Measurements from ENCODE around the gene AKAP7. TPM values are rescaled to one million over a fixed set of nuclear protein-coding genes. Genes with fewer than 3 reads are reported as not detected.

AKAP7 gene
- polyA plus RNA-seq, 1 of the 3 experiments (the other 2 are of a cell fraction): 0.58 TPM

DNA sequence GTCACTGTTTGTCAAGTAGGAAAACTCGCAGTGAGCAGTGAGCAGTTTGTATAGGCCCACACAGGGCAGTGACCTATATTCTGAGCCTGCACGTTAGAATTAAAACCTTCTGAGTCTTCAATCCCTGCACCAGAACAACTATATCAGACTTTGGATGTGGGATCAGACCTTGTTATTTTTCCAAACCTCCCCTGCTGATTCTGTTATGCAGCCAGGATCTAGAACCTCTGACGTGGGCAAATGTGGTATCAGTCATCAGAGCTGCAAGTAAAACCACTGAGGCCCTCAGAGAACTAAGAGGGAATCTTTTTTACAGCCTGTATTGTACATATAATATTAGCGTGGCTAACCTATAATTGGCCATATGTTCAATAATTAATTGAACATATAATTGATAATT lies 32.0 kb upstream of the AKAP7 start:
- ChIA-PET CTCF (no interaction called here), POLR2A (no interaction called here)
- Histone ChIP-seq H4K20me1 (ENCODE audit: insufficient read depth) (no peaks in the 10 kb centered on the region), H3K79me2 (ENCODE audit: insufficient read depth) (no peaks in the 10 kb centered on the region), H3K9me2 (no peaks in the 10 kb centered on the region), H3K27me3 (ENCODE audit: insufficient read depth) (no peaks in the 10 kb centered on the region; the same call in 1 of the 2 replicates), H3F3A (replicated peaks; ENCODE audit: insufficient read depth) (no peaks in the 10 kb centered on the region), H3K9me3 (no peaks in the 10 kb centered on the region), H3K4me1 (ENCODE audit: control insufficient read depth in 1 of 2, insufficient read depth in 2 of 2, low read depth in 1 of 2, low read length in 1 of 2) (peaks cover 0 to 11% of the 10 kb centered on the region in 2 experiments; a peak in 1 of 4 replicates), H3K36me3 (replicated peaks in 1 of 2; ENCODE audit: control insufficient read depth in 1 of 2, insufficient read depth in 2 of 2, low read length in 1 of 2) (no peaks in the 10 kb centered on the region), H3K27ac (ENCODE audit: low read depth in 2 of 2, low read length in 1 of 2) (no peak overlapping the region), H3K4me2 (no peak overlapping the region), H2AFZ (ENCODE audit: low read depth) (no peak overlapping the region), H3K4me3 (ENCODE audit: low read depth in 2 of 2, low read length in 1 of 2) (no peak overlapping the region), H3K9ac (no peak overlapping the region)
- no peak for TF ChIP-seq GATA2 (CRISPR knock-in tag; IDR thresholded peaks at IDR 0.05)
- TF ChIP-seq PBX3 (IDR thresholded peaks at IDR 0.05): no peak
- no peak for TF ChIP-seq RXRA (IDR thresholded peaks at IDR 0.05; ENCODE audit: borderline replicate concordance, low read depth)
- no peak for TF ChIP-seq FOSL2 (IDR thresholded peaks at IDR 0.05; ENCODE audit: borderline replicate concordance, low read depth)
- TF ChIP-seq, protein P1, sequence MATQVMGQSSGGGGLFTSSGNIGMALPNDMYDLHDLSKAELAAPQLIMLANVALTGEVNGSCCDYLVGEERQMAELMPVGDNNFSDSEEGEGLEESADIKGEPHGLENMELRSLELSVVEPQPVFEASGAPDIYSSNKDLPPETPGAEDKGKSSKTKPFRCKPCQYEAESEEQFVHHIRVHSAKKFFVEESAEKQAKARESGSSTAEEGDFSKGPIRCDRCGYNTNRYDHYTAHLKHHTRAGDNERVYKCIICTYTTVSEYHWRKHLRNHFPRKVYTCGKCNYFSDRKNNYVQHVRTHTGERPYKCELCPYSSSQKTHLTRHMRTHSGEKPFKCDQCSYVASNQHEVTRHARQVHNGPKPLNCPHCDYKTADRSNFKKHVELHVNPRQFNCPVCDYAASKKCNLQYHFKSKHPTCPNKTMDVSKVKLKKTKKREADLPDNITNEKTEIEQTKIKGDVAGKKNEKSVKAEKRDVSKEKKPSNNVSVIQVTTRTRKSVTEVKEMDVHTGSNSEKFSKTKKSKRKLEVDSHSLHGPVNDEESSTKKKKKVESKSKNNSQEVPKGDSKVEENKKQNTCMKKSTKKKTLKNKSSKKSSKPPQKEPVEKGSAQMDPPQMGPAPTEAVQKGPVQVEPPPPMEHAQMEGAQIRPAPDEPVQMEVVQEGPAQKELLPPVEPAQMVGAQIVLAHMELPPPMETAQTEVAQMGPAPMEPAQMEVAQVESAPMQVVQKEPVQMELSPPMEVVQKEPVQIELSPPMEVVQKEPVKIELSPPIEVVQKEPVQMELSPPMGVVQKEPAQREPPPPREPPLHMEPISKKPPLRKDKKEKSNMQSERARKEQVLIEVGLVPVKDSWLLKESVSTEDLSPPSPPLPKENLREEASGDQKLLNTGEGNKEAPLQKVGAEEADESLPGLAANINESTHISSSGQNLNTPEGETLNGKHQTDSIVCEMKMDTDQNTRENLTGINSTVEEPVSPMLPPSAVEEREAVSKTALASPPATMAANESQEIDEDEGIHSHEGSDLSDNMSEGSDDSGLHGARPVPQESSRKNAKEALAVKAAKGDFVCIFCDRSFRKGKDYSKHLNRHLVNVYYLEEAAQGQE (IDR thresholded peaks at IDR 0.05; ENCODE audit: low read depth, low read length): no peak
- no peak for TF ChIP-seq GABPA (IDR thresholded peaks at IDR 0.05; ENCODE audit: low read depth)
- TF ChIP-seq RAD21 (IDR thresholded peaks at IDR 0.05; ENCODE audit: low read length): no peak
- TF ChIP-seq CHD2 (IDR thresholded peaks at IDR 0.05; ENCODE audit: low read length, partially characterized antibody): no peak
- TF ChIP-seq SIN3A (IDR thresholded peaks at IDR 0.05; ENCODE audit: borderline replicate concordance, low read depth, low read length): no peak
- no peak for TF ChIP-seq USF1 (IDR thresholded peaks at IDR 0.05; ENCODE audit: borderline replicate concordance, low read depth)
- TF ChIP-seq FOXM1 (IDR thresholded peaks at IDR 0.05; ENCODE audit: low read depth): no peak
- TF ChIP-seq, protein P2, sequence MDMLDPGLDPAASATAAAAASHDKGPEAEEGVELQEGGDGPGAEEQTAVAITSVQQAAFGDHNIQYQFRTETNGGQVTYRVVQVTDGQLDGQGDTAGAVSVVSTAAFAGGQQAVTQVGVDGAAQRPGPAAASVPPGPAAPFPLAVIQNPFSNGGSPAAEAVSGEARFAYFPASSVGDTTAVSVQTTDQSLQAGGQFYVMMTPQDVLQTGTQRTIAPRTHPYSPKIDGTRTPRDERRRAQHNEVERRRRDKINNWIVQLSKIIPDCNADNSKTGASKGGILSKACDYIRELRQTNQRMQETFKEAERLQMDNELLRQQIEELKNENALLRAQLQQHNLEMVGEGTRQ (IDR thresholded peaks at IDR 0.05; ENCODE audit: borderline replicate concordance, low read depth, low read length): no peak
- no peak for TF ChIP-seq EP300 (IDR thresholded peaks at IDR 0.05; ENCODE audit: borderline replicate concordance in 1 of 2, low read depth in 1 of 2, low read length in 1 of 2)
- TF ChIP-seq CTCF (IDR thresholded peaks at IDR 0.05): no peak
- no peak for TF ChIP-seq EZH2phosphoT487 (IDR thresholded peaks at IDR 0.05; ENCODE audit: borderline replicate concordance, low read depth)
- WGBS (ENCODE audit: low lambda C conversion rate): 17% methylated on average over 4 of the region's 4 CpGs
- DNase-seq: no peak
